ENCODE results near the gene MRGPRD. TPM values are rescaled to one million over a fixed set of nuclear protein-coding genes. Genes with fewer than 3 reads are reported as not detected.

MRGPRD gene
- total RNA-seq: not detected in 2 replicates

GRCh38 chr11:68980776-68981065 is at the start of gene MRGPRD:
MRGPRD (minus strand) TSS chr11:68980986; CDS start chr11:68980986, 0 bp downstream.

GRCh38 chr11:69013009-69013951 is 32.5 kb upstream of the MRGPRD start, which contains the start of gene MRGPRF:
MRGPRF (minus strand) TSS chr11:69013246; CDS start chr11:69009901, 3,345 bp downstream.

Other genes starting within 250 kb of the MRGPRD start
- 6.7 and 7.0 TPM in 2 replicates for gene TESMIN, start 229.5 kb downstream of the MRGPRD start, total RNA-seq
- gene CPT1A, start 139.1 kb downstream of the MRGPRD start, total RNA-seq: 10.6 and 33.9 TPM in 2 replicates
- gene MRPL21, start 77.2 kb downstream of the MRGPRD start, total RNA-seq: 88.7 and 91.1 TPM in 2 replicates
- 7.5 and 8.0 TPM in 2 replicates for gene IGHMBP2, start 77.1 kb downstream of the MRGPRD start, total RNA-seq
- gene MRGPRF, start 32.3 kb upstream of the MRGPRD start, total RNA-seq: under 0.01 TPM in 1 of 2 replicates, not detected in the other
- 7.0 and 7.7 TPM in 2 replicates for gene TPCN2, start 67.9 kb upstream of the MRGPRD start, total RNA-seq
- 0.21 and 0.48 TPM in 2 replicates for gene SMIM38, start 174.9 kb upstream of the MRGPRD start, total RNA-seq

Data from tracheal epithelial cell (primary cell).